ENCODE results near the gene SLCO2B1.

SLCO2B1 gene

DNA sequence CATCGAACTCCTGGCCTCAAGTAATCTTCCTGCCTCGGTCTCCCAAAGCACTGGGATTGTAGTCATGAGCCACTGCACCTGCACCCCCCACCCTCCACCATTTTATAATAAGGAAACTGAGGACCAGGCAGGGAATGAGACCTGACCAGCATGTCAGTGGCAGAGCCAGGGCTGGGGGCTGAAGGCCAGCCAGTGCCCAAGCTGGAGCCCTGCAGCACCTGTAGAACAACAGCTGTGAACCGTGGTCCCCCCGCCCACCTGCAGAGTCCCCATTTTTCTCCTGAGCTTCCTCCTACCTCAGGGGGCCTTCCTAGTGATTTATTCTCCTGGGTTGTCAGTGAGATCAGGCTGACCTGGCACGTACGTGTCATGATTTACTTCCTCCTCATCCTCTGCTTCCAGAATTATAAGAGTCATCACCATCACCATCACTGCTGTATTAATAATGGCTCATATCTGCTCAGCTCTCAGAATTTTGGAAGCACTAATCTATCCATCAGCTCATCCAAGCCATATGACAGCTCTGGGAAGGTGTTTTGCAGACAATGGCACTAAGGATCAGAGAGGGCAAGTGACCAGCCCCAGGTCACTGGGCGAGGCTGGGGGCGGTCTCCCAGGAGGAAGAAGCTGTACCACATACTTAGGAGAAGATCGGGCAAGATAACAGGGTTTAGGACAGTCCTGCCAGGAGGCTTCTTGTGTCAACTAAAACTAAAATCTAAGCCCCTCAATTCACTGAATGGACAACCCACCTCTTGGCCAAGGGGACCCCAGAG, 5.5 kb upstream of the SLCO2B1 start:
- DNase-seq = no peak

- DNase-seq = no peak
Observed at GRCh38 chr11:75145972-75146519, 4.9 kb upstream of the SLCO2B1 start.

DNA sequence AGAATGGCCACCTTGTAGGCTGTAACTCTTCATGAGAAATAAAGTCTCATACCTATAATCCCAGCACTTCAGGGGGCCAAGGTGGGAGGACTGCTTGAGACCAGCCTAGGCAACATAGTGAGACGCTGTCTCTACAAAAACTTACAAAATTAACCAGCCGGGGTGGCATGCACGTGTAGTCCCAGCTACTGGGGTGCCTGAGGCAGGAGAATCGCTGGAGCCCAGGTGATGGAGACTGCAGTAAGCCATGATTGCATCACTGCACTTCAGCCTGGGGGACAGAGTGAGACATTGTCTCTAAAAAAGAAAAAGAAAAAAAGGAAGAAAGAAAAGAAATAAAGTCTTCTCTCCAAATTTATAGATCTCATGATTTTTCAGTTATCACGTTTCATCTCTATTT, 4.2 kb upstream of the SLCO2B1 start:
- no peak for DNase-seq

- no peak for DNase-seq
Observed at GRCh38 chr11:75147191-75147874, 3.6 kb upstream of the SLCO2B1 start.

- DNase-seq = no peak
Observed at GRCh38 chr11:75147875-75148263, 3.0 kb upstream of the SLCO2B1 start.

DNA sequence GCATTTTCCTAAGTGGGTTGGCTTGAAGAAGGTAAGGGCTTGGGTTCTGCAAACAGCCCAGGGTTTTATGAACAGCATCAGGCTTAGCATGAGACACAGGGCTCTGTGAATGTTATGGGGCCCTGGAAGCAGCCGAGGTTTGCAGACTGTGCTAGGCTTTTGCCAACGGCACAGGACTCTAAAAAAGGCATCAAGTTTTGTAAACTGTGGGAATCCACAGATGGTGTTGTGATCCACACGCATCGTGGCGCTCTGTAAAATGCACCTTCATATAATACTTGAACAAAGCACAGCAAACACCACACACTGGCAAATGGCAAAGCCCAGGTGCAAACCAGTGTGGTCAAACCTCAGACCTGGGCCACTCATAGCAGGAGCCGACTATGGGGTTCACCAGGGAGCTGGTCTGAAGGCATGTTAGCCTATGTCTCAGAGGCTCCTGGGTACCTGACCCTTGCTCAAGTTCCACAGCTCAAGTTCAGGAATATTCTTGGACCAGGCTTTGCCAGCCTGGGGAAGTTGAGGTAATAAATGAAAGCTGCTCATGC, 2.4 kb upstream of the SLCO2B1 start:
- no peak for DNase-seq

DNA sequence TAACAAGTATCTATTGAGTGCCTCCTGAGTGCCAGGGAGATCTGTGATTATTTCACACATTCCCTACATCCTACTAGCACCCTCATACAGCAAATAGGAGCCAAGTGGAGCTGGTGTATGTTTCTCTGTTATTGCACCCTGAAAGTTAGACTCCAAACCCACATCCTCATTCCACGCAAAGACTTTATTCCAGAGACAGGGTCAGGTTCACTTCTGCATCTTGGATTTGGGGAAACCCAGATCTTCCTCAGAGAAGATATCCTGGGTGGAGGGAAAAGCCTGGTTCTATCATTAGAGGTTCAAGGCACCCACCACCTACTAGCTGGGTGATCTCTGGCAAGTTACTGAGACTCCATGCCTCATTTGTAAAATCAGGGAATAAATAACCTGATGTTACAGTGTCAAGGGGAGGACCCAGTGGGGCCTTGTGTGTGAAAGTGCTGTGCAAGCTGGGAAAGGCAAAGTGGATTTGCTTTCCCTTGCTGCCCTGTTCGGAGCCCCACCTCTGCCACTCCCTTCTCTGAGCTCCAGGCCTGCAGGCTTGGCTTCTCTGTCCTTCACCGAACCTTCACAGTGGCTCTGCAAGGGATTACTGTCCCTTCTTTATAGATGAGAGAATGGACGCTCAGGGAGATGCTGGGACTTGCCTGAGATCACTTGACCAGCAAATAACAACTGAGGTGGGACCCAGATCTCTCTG, 991 bp upstream of the SLCO2B1 start:
- no peak for DNase-seq

DNA sequence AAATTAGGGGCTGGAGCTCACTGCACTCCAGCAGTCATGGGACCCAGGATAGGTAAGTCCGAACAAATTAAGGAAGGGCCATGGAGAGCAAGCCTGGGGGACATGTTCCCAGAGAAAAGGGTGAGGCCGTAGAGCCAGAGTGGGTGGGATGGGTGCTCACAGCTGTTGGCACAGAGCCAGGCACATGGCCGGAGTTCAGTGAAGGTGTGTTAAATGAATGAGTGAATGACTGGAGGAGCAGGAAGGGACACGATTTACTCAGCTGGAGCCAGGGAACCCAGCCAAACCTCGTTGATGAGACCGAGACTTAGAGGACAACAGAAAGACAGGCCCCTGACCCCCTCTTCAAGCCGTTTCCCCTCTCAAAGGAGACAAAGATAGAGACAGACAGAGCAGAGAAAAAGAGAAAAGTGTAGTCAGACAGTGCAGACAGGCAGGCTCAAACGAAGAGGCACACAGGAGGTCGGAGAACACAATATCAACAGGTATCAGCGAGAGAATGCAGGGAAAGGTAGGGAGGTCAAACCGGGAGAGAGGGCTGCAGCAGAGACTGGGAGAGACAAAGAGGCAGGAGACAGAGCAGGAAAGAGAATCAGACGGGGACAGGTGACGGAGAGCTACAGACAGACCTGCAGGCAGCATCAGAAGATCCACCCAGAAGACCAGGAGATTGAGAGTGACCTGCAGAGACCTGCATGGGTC, 590 bp downstream of the SLCO2B1 start:
- DNase-seq = peak; percentile 4

DNA sequence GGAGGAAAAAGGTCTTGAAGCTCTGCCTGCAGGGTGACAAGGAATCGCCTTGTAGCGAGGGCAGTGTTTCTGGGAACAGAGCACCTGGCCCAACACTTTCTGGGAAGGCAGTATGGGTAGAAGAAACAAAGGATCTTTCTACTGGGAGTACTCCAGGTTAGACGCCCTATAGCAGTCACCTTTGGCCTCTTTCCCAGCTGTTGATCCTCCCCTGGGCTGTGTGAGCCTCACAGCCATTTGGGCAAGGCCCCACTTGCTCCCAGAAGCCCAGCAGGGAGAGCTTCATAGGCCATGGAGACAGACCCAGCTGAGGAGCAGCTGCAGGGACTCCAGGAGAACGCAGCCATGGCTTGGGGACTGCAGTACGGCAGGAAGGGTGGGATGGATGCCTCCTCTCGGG, 1.2 kb downstream of the SLCO2B1 start:
- DNase-seq = no peak

DNA sequence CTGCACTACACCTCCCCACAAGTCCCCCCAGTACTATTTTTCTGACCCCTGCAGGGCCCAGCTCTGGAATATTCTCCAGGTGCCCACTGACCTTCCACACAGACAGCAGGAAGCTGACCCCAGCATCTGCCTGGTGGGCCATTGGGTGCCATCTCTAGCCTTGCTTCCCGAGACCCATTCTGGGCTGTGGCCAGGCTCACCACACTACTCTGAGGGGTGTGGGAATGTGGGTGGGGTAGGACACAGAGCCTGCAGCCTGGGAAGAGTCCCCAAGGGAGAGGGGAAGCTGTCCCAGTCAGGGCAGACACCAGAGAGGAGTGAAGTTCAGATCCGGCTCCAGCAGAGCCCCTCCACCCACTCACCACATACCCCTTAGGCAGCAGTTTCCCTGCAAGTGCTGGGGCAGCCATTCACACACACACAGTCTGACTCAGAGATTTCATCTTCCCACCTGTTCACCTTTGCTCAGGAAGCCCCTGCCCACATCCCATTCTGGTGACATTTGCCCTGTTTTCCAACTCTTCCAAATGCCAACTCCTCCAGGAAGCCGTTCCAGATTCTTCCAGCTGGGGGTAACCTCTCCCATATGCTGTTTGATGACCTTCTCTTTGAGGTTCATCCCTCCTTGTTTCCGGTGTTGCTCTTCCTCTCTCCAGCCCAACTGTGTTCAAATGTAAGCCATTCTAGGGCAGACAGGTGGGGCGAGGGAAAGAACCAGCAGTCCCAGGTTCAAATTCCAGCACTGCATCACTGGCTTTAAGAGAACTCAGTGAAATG, 1.9 kb downstream of the SLCO2B1 start:
- DNase-seq = no peak

DNA sequence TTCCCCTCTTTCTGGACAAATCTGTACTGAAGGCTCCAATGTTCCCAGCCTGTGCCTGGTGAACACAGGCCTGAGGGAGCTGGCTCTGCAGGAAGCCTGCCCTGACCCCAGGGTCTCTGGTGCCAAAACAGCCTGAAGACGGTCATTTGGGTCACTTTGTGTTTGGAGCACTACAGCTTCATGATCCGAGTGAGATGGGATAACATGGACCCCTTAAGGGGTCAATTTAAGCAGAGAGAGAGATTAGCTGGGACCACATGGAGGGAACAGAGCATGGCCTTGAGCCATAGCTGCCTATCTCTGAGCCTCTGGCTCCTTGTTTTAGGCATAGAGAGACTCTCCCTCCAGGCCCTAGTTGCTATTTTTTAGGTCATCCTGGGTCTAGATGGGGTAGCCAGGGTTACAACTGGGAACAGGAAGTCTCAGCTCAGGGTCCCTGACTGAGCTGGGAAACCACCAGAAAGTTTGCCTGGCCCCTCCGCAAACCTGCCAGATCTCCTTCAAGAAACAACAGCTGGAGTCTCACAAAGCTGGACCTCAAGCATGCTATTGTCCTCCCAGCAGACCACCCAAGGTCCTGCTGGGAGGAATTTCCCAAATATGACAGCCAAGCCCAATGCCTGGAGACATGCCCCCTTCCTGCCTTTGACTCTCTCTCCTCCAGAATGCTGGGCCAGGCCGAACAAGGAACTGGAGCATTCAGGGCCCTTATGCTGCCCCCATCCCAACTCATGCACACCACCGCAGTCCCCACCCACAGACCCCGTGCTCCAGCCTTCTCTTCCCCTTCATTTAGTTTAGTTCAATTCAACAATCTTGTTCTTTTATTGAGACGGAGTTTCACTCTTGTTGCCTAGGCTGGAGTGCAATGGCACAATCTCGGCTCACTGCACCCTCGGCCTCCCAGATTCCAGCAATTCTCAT, 4.0 kb downstream of the SLCO2B1 start:
- DNase-seq = no peak

DNA sequence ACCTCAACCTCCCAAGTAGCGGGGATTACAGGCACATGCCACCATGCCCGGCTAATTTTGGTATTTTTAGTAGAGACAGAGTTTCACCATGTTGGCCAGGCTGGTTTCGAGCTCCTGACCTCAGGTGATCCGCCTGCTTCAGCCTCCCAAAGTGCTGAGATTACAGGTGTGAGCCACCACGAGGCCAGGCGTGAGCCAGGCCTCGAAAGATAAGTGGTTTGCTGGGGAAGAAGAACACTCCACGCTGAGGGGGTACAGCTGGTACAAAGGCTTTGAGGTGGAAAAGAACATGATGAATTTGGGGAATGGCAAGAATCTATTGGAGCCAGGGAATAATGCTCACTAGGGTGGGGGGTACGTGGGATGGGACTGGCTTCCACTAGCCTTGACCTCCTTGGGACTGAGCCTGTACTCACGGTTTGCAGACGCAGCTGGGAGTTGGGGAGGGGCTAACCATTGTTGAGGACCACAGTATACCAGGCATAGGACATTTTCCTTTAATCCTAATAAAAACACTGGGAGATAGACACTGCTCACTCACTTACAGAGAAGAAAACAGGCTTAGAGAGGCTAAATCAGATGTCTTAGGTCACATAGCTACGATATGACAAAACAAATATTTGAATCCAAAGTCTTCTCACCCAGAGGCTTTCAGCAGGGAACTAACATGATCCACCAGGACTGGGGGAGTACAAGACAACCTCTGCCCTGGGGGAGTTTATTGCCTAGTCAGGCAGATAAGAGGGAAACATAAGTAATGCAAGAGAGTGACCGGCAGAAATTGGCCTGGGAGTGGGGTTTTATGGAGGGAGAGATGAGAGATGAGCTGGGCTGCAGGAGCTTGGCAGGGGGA, 4.9 kb downstream of the SLCO2B1 start:
- no peak for DNase-seq

- no peak for DNase-seq
Observed at GRCh38 chr11:75158241-75158640, 7.3 kb downstream of the SLCO2B1 start.

GRCh38 chr11:75158696-75159150, 7.8 kb downstream of the SLCO2B1 start:
- no peak for DNase-seq

GRCh38 chr11:75159151-75159953, 8.4 kb downstream of the SLCO2B1 start:
- no peak for DNase-seq

DNA sequence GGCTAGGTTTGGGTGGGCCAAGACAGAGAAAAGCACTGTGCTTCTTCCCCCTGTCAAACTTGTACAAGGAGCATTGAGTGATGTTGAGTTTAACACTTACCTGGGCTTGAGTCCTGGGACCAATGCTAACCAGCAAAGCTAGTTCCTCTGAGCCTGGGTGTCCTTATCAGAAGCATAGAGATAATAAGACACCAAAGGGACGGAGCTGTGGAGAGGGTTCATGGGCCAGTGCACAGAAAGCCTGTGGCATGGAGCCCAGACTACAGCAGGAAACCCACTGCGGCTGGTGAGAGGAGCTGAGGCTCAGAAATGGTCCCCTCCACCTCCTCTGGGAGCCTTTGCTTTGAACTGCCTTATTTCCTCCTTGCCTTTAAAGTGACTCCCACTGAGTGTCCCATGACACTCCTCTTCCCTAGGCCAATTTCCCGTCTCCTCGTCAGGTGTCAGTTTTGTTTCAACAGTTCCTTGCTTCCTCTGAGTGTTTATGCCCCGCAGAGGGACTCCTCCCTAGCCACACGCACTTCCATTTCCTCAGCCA, 9.4 kb downstream of the SLCO2B1 start:
- no peak for DNase-seq

DNA sequence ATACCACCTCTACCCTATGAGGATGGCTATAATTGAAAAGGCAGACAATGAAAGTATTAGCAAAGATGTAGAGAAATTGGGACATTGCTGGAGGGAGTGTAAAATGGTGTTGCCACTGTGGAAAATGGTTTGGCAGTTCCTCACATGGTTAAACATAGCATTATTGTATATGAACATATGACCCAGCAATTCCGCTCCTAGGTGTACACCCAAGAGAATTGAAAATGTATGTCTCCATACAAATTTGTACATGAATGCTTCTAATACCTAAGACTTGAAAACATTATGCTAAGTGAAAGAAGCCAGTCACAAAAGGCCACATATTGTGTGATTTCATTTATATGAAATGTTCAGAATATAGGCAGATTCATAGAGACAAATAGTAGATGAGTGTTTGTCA, 10.0 kb downstream of the SLCO2B1 start:
- no peak for DNase-seq

DNA sequence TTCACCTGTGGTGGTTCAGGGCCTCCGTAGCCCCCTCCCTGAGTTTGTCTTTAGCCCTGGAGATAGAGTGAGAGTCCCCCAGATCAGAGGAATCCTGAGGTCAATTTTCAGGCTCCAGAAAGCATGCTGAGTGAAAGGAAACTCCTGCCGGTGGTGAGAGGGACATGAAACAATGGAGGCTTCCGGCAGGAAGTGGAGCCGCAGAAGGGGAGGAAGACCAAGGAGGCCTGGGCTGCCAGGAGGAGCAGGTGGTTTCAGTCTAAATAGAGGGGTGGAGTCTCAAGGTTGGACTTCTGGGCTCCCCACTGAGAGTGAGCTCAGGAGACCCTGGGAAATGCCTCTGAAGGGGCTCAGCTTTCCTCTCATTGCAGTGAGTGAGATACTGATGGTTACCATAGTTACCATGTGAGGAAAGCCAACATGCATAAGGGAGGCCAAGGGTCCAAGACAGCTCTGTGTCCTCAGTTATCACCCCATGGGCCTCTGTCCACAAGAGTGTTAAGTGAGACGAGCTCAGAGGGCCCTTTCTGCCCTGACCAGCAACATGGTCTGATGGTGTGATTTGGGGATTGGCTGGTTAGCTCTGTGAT, 10.7 kb downstream of the SLCO2B1 start:
- DNase-seq = no peak

All from NCI-H774 (cell line).